Fibroblast of skin of abdomen (primary cell): ENCODE measurements around the gene GRID2IP. TPM values are rescaled to one million over a fixed set of nuclear protein-coding genes. Genes with fewer than 3 reads are reported as not detected.
"Not testable (repeated sequence)": the region's sequence is repeated elsewhere in the genome, so short reads cannot be mapped to it uniquely, and the experiment has no call there.

Source experiments
- DNase-seq: peaks from one replicate; pipeline ENCODE4 v3.0.0-alpha.2; 2013
- polyA plus RNA-seq, 2 experiments: library from polyadenylated mRNA; unstranded; fragments of 120-200 nt; gene quantifications; one replicate each; pipeline ENCODE4 v1.2.1, GENCODE V29; 2013; ENCODE audit not compliant: insufficient read length in 2 of 2

GRID2IP gene
- 0.04 TPM for polyA plus RNA-seq (2013, experiment 1 of 2; ENCODE audit: insufficient read length)
- not detected for polyA plus RNA-seq (2013, experiment 2 of 2; ENCODE audit: insufficient read length)

DNA sequence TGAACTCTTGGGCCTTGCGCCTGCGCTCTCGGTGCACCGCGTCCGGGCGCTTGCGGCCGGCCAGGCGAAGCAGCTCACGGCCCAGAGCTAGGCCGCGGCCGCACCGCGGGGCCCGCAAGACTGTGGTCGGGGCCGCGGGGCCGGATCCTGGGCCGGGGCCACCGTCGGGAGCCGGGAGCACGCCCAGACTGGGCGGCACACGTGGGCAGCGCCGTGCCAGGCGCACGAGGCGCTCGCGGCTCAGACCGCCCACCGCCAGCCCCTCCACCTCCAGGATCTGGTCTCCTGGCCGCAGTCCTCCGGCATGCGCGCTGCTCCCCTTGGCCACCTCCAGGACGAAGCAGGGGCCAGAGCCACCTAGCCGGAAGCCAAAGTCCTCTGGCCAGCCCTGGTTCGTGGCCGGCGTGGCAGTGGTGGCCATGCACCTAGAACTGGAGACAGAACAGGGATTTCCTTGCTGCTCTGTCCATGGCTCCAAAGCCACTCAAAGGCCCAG, at the start of gene GRID2IP:
GRID2IP (minus strand) TSS at position 446 of the 496 bp plus-strand sequence; CDS start at position 421, 25 bp downstream.
- DNase-seq: no peak

DNA sequence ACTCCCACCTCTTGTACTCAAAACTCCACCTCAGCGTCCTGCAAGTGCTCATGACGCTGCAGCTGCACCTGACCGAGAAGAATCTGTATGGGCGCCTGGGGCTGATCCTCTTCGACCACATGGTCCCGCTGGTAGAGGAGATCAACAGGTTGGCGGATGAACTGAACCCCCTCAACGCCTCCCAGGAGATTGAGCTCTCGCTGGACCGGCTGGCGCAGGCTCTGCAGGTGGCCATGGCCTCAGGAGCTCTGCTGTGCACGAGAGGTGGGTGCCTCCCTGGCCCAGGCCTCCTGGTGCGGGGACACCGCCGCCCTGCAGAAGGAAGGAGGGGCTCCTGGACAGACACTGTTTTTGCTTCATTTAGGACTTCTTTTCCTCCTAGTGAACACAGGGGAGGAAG, 48.8 kb upstream of the GRID2IP start:
- no peak for DNase-seq

- DNase-seq: no peak
Measured at GRCh38 chr7:6590645-6591110, 39.4 kb upstream of the GRID2IP start.

GRCh38 chr7:6589829-6590644, 38.8 kb upstream of the GRID2IP start, which contains the start of gene INTS15:
Gene INTS15 (plus strand): TSS chr7:6590021. CDS start chr7:6590284, 263 bp downstream.
- peak; percentile 79 for DNase-seq

GRCh38 chr7:6589151-6589828, 38.0 kb upstream of the GRID2IP start:
- DNase-seq: no peak

DNA sequence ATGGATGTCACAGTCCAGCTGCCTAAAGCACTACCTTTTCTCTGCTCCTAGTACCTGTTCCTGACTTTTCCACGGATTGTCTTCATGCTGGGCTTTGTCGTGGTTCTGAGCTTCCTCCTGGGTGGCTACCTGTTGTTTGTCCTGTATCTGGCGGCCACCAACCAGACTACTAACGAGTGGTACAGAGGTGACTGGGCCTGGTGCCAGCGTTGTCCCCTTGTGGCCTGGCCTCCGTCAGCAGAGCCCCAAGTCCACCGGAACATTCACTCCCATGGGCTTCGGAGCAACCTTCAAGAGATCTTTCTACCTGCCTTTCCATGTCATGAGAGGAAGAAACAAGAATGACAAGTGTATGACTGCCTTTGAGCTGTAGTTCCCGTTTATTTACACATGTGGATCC, 37.3 kb upstream of the GRID2IP start:
- no peak for DNase-seq

DNA sequence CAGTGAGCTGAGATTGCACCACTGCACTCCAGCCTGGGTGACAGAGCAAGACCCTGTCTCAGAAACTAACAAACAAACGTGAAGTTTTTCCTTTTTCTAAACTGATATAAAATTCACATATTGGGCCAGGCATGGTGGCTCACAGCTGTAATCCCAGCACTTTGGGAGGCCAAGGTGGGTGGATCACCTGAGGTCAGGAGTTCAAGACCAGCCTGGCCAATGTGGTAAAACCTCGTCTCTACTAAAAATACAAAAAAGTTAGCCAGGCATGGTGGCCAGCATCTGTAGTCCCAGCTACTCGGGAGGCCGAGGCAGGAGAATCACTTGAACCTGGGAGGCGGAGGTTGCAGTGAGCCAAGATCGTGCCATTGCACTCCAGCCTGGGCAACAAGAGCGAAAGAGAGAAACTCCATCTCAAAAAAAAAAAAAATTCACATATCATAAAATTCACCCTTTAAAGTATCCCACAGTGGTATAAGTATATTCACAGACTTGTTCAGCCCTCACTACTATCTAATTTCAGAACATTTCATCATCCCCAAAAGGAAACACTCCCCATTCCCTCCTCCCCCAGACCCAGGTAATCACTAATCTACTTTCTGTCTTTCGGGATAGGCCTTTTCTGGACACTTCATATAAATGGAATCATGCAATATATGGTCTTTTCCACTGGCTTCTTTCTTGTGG, 34.6 kb upstream of the GRID2IP start:
- DNase-seq: not testable (repeated sequence)

GRCh38 chr7:6579446-6579845, 28.2 kb upstream of the GRID2IP start:
- DNase-seq: no peak

- no peak for DNase-seq
Measured at GRCh38 chr7:6578114-6579084, 27.1 kb upstream of the GRID2IP start.

DNA sequence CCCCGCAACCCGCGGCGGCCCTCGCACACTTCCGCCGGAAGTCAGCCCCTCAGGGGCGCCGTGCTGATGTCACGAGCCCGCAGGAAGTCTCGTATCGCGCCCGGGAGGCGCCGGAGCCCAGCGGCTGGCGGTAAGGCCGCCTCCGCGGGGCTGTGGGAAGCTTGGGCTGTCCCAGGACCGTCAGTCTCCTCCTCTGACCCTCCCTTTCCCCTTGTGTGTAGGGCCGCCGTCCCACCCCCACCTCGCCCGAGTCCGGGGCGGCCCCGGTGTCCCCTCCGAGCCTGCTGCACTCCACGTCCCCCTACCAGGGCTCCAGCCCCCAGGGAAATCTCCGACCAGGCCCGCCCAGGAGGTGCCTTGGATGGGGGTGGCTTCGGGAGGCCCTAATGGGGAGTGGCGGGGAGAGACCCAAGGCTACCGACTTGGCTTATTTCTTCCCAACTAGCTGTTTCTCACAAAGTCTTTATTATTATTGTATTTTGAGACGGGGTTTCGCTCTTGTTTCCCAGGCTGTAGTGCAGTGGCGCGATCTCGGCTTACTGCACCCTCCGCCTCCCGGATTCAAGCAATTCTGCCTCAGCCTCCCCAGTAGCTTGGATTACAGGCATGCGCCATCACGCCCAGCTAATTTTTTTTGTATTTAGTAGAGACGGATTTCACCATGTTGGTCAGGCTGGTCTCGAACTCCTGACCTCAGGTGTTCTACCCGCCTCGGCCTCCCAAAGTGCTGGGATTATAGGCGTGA, 26.3 kb upstream of the GRID2IP start, which contains the start of gene ZDHHC4:
ZDHHC4 (plus strand) TSS at position 86 of the 745 bp plus-strand sequence. CDS start 3,108 bp downstream, outside the sequence.
- DNase-seq: peak; percentile 90

DNA sequence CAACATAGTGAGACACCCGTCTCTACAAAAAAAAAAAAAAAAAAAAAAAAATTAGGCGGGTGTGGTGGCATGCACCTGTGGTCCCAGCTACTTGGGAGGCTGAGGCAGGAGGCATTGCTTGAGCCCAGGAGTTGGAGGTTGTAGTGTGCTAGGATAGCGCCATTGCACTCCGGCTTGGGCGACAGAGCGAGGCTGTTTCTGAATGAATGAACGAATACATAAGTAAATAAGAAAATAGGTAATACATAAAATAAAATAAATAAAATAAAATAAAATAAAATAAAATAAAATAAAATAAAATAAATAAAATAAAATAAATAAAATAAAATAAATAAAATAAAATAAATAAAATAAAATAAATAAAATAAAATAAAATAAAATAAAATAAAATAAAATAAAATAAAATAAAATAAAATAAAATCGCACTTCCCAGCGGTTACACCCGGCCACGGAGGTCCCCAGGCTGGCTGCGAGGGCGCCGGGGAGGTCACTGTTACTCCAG, 25.7 kb upstream of the GRID2IP start:
- DNase-seq: not testable (repeated sequence)

- DNase-seq: no peak
Measured at GRCh38 chr7:6576024-6576866, 25.0 kb upstream of the GRID2IP start.

- DNase-seq: no peak
Measured at GRCh38 chr7:6575281-6576023, 24.2 kb upstream of the GRID2IP start.

GRCh38 chr7:6571160-6571779, 20.0 kb upstream of the GRID2IP start:
- DNase-seq: no peak

DNA sequence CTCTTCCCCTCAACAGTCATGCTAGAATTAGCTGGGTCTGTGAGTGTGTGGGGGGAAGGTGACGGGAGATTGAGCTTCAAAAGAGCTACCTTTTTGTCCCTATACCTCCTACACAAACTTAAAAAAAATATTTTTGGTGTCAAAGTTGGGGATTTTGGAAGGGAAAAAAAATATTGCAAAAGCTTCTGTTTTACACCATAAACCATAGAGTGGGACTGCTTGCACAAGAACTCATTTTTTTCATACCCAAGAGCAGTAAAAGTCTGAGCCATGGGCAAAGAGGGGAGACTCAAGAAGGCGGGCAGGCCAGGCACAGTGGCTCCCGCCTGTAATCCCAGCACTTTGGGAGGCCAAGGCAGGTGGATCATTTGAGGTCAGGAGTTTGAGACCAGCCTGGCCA, 16.6 kb upstream of the GRID2IP start:
- DNase-seq: no peak

GRCh38 chr7:6565655-6566054, 14.4 kb upstream of the GRID2IP start:
- no peak for DNase-seq

DNA sequence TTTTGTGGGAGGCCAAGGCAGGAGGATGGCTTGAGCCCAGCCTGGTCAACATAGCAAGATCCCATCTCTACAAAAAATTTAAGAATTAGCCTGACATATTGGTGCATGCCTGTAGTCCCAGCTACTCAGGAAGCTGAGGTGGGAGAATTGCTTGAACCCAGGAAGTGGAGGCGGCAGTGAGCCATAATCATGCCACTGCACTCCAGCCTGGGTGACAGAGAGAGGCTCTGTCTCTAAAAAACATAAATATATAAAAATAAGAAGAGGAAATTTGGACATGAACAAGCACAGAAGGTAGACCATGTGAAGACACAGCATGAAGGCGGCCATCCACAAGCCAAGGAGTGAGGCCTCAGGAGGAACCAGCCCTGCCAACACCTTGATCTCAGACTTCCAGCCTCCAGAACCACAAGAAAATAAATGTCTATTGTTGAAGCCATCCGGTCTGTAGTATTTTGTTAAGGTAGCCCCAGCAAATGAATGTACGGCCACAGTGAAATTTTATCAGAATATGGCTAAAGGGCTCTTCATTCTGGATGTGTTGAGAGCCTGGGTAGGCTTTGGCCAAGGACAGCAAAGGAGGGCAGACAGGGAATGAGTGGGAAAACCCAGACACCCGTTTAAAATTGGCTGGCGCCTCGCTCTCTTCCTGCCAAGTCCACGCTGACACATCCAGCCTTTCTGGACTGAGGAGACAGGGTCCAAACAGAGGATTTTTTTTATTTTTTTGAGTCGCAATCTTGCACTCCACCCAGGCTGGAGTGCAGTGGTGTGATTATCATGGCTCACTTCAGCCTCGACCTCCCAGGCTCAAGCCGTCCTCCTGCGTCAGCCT, 12.9 kb upstream of the GRID2IP start:
- DNase-seq: no peak
